DMS153 treated with DMSO at 0.1 percent for 48 hours (cell line): Measurements from ENCODE around the gene EPB41.
"Not testable (repeated sequence)": the region's sequence is repeated elsewhere in the genome, so short reads cannot be mapped to it uniquely, and the experiment has no call there.

Experiments used
- DNase-seq: peaks from one replicate; lab custom pipeline; 2025; ENCODE audit not compliant: unreplicated experiment; lab: John Stamatoyannopoulos, UW

The EPB41 gene

GRCh38 chr1:28914228-28915030, at the start of gene EPB41:
Gene EPB41 (plus strand): TSS chr1:28914569. CDS start chr1:28987438, 72,869 bp downstream.
- peak; percentile 100 for DNase-seq

GRCh38 chr1:28864695-28865094, 49.7 kb upstream of the EPB41 start:
- no peak for DNase-seq

- DNase-seq: no peak
Measured at GRCh38 chr1:28865997-28866650, 48.2 kb upstream of the EPB41 start.

- no peak for DNase-seq
Measured at GRCh38 chr1:28867850-28868249, 46.5 kb upstream of the EPB41 start.

- no peak for DNase-seq
Measured at GRCh38 chr1:28869952-28870351, 44.4 kb upstream of the EPB41 start.

GRCh38 chr1:28871631-28872401, 42.6 kb upstream of the EPB41 start:
- DNase-seq: no peak

GRCh38 chr1:28875134-28875533, 39.2 kb upstream of the EPB41 start:
- not testable (repeated sequence) for DNase-seq

GRCh38 chr1:28877132-28877781, 37.1 kb upstream of the EPB41 start:
- DNase-seq: peak; percentile 99

GRCh38 chr1:28878796-28879195, 35.6 kb upstream of the EPB41 start:
- no peak for DNase-seq

GRCh38 chr1:28882009-28882628, 32.2 kb upstream of the EPB41 start:
- DNase-seq: peak; percentile 100

- no peak for DNase-seq
Measured at GRCh38 chr1:28883242-28883616, 31.1 kb upstream of the EPB41 start.

GRCh38 chr1:28885472-28885877, 28.9 kb upstream of the EPB41 start:
- DNase-seq: no peak

GRCh38 chr1:28885977-28886730, 28.2 kb upstream of the EPB41 start:
- DNase-seq: peak; percentile 59

- DNase-seq: peak; percentile 93
Measured at GRCh38 chr1:28886731-28887418, 27.5 kb upstream of the EPB41 start.

- DNase-seq: no peak
Measured at GRCh38 chr1:28887419-28887834, 26.9 kb upstream of the EPB41 start.

GRCh38 chr1:28887835-28888682, 26.3 kb upstream of the EPB41 start:
- peak; percentile 40 for DNase-seq

GRCh38 chr1:28888915-28889314, 25.5 kb upstream of the EPB41 start:
- no peak for DNase-seq

GRCh38 chr1:28889357-28889756, 25.0 kb upstream of the EPB41 start:
- no peak for DNase-seq

- no peak for DNase-seq
Measured at GRCh38 chr1:28890435-28890834, 23.9 kb upstream of the EPB41 start.
